Loucy (cell line): Measurements from ENCODE around the gene GATB.

Experiments used
- EZH2phosphoT487 ChIP-seq: fragments of 200-600 bp; IDR thresholded peaks from 2 replicates; pipeline ENCODE4 v1.6.1; 2018; ENCODE audit warnings: antibody characterized with exemption, mild to moderate bottlenecking, moderate library complexity, borderline replicate concordance
- TF ChIP-seq, protein P1 (sequence below): fragments of 200-600 bp; sonication (generic); conservative IDR thresholded peaks from 2 replicates; pipeline ENCODE4 v1.5.1; 2014; ENCODE audit warnings: mild to moderate bottlenecking, antibody characterized with exemption, low read length

DNA sequence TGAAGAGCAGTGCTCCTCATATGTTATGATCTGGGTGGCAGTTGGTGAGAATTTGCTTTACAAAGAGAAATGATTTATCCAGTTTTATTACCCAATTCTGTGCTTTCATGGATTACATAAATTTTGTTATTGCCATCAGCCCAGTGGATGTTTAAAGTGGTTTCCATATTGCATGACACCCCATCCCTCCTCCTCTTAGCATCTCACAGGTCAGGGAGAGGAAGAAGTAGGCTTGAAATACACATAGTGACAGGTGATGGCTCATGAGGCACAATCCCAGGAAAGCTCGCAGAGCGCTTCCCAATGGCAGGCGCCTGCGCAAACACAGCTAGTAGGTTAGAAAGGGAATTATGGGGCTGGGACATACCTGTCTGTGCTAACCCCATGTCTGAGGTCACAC lies 47.7 kb upstream of the GATB start:
- TF ChIP-seq EZH2phosphoT487 = no peak
- TF ChIP-seq, protein P1, sequence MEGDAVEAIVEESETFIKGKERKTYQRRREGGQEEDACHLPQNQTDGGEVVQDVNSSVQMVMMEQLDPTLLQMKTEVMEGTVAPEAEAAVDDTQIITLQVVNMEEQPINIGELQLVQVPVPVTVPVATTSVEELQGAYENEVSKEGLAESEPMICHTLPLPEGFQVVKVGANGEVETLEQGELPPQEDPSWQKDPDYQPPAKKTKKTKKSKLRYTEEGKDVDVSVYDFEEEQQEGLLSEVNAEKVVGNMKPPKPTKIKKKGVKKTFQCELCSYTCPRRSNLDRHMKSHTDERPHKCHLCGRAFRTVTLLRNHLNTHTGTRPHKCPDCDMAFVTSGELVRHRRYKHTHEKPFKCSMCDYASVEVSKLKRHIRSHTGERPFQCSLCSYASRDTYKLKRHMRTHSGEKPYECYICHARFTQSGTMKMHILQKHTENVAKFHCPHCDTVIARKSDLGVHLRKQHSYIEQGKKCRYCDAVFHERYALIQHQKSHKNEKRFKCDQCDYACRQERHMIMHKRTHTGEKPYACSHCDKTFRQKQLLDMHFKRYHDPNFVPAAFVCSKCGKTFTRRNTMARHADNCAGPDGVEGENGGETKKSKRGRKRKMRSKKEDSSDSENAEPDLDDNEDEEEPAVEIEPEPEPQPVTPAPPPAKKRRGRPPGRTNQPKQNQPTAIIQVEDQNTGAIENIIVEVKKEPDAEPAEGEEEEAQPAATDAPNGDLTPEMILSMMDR = no peak
